H7 (cell line): ENCODE measurements around the gene COL4A2. TPM values are rescaled to one million over a fixed set of nuclear protein-coding genes. Genes with fewer than 3 reads are reported as not detected.
A peak's percentile ranks its signal among the peaks of the same experiment; 100 is the strongest.

Experiments
- DNase-seq: peaks from one replicate; pipeline ENCODE4 v3.0.0; 2012
- H3K27me3 ChIP-seq: 2 replicates; pipeline ENCODE4 v1.6.0; 2011; ENCODE audit warnings: mild to moderate bottlenecking, low read length; ENCODE audit not compliant: control insufficient read depth, insufficient read depth
- H3K36me3 ChIP-seq: replicated peaks from 2 replicates; pipeline ENCODE4 v1.5.1; 2011; ENCODE audit warnings: low read length; ENCODE audit not compliant: control insufficient read depth, insufficient read depth
- H3K4me3 ChIP-seq: 2 replicates; pipeline ENCODE4 v1.5.1; 2011; ENCODE audit warnings: low read depth, mild to moderate bottlenecking, control low read depth, low read length, moderate library complexity; ENCODE audit not compliant: insufficient read depth
- total RNA-seq: library from RNA; depleted of rRNA; stranded (reverse); fragments of >200 nt; shearing (Covaris generic); gene quantifications from 2 replicates; pipeline ENCODE4 v1.2.3, GENCODE V29; 2014

Gene COL4A2
- total RNA-seq, 1 experiment from 2014 or later = 166 TPM

DNA sequence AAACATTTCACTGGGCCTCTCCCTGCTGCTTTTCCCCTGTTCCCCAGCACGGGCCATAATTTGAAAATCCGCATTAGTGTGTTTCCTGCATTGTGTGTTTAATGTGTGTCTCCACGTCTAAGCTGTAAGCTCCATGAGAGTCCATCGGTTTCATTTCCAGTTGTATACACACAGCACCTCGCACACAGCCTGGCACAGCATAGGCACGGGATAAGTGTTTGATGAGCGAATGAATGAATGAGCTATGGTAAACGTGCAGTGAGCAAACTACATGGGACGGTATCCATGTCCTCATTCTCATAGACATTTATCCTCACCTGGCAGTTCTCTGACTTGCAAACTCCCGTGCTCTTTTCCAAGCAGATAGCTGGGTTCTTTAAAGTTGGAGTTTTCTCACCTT, 148.4 kb downstream of the COL4A2 start:
- no peak overlapping the region for H3K4me3 ChIP-seq
- peaks cover 4% of the 10 kb centered on the region for H3K36me3 ChIP-seq
- H3K27me3 ChIP-seq = no peaks in the 10 kb centered on the region
- DNase-seq = no peak

DNA sequence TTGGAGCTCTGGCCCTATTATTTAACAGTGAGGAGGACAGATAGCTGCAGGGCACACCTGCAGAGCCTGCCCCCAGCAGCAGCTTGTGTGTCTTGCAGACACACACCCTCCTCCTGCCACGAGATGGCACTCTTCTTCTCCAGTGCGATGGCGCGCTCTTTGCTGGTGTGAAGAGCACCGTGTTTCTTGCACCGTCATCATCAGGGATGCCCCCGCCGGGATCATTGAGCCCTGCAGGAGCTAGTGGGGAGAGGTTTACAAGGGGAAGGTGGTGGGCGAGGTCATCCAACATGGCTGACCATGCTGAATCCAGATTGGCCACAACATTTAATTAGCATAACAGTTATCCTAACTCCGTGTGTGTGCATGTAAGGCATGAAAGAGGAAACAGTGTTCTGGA, 148.9 kb downstream of the COL4A2 start:
- no peak overlapping the region for H3K4me3 ChIP-seq

DNA sequence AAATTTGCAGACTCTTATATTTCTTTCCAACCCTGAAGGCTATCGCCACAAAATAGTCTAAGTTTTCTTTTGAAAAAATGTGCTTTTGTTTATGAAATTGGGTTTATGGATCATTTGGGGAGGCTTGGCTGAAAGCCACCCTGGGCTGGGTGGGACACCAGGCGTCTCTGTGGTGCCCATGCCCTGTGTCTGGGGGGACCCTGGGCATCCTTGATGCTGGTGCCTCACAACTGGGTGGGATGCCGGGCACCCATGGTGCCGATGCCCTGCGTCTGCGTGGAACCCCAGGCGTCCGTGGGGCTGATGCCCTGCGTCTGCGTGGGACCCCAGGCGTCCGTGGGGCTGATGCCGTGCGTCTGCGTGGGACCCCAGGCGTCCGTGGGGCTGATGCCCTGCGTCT, 149.5 kb downstream of the COL4A2 start:
- Histone ChIP-seq H3K4me3 (no peak overlapping the region), H3K27me3 (no peaks in the 10 kb centered on the region), H3K36me3 (peaks cover 3% of the 10 kb centered on the region)
- DNase-seq = no peak

More for the DNA sequence above, 148.9 kb downstream of the COL4A2 start:
- H3K27me3 ChIP-seq = no peaks in the 10 kb centered on the region
- DNase-seq = peak; percentile 96
- peaks cover 3% of the 10 kb centered on the region for H3K36me3 ChIP-seq

DNA sequence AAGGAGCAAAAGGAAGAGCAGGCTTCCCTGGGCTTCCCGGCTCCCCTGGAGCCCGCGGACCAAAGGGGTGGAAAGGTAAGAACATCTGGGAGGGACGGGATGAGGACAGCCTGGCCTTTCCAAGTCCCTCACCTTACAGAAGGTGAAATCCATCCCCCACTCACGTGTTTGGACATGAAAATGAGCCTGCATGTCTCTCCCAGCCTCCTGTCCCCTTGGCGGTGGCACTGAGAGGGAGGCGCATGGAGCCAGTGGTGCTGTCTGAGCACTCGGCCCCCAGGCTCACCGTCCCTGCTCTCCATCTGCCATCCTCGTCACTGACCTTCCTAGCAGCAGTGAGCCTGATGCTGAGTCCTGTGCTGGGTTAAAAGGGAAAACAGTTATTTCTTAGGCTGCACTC, 150.3 kb downstream of the COL4A2 start:
- H3K27me3 ChIP-seq = no peaks in the 10 kb centered on the region
- H3K36me3 ChIP-seq = peaks cover 5% of the 10 kb centered on the region
- DNase-seq = no peak
- H3K4me3 ChIP-seq = no peak overlapping the region

DNA sequence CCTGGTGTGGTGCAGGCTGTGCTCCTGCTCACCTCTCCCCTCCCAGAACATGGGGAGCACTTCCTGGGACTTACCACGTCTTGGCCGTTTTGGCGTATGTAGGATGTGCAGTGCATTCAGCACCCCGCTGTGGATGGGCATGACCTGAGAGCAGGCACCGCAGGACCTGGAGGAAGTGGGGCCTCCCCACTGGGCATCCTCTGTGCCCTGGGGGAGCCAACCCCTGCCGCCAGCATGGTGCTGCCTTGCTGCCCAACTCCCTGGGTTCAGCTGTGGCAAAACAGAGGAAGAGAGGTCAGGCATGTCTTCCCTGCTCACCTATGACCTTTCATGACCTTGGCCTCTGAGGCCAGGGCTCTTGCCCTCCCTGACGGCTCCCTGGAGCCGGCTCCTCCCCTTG, 150.9 kb downstream of the COL4A2 start:
- DNase-seq = no peak
- H3K4me3 ChIP-seq = no peak overlapping the region
- peaks cover 5% of the 10 kb centered on the region for H3K36me3 ChIP-seq
- H3K27me3 ChIP-seq = no peaks in the 10 kb centered on the region

DNA sequence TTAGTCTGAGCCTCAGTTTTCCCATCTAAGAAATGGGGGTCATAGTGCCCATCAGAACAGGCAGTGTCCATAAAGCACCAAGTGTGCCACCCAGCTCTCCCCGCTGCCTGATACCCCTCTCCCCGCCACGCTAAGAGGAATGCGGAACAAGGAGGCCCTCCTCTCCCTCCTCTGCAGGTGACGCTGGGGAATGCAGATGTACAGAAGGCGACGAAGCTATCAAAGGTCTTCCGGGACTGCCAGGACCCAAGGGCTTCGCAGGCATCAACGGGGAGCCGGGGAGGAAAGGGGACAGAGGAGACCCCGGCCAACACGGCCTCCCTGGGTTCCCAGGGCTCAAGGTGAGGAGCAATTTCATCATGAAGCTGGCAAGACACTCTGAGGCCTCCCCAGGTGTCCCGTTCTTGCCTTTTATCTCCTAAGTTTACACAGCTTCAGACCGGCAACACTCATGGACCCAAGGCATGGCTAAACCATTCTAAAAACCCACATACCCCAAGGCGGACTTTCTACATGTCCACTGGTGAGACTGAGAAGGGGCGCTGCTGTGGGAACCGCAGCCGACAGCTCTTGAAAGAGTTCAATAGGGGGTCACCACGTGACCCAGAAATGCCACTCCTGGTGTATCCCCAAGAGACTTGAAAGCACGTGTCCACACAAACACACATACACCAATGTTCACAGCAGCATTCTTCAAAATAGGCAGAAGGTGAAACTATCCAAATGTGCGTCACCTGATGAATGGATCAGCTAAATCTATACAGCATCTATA, 151.7 kb downstream of the COL4A2 start:
- Histone ChIP-seq H3K4me3 (no peak overlapping the region), H3K36me3 (peaks cover 5% of the 10 kb centered on the region), H3K27me3 (no peaks in the 10 kb centered on the region)
- no peak for DNase-seq

DNA sequence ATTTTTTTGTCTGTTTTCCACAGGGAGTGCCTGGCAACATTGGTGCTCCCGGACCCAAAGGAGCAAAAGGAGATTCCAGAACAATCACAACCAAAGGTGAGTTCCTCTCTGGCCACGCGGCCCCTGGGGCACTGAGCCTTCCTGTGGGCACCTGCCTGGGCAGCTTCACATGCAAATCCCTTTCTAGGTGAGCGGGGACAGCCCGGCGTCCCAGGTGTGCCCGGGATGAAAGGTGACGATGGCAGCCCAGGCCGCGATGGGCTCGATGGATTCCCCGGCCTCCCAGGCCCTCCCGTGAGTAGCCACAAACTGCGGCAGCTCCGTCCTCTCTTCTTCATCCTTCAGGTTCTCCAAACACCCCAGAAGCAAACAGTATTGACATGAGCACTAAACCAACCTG, 155.0 kb downstream of the COL4A2 start:
- no peak for DNase-seq
- H3K27me3 ChIP-seq = no peaks in the 10 kb centered on the region
- H3K4me3 ChIP-seq = no peak overlapping the region
- H3K36me3 ChIP-seq = peaks cover 9% of the 10 kb centered on the region

DNA sequence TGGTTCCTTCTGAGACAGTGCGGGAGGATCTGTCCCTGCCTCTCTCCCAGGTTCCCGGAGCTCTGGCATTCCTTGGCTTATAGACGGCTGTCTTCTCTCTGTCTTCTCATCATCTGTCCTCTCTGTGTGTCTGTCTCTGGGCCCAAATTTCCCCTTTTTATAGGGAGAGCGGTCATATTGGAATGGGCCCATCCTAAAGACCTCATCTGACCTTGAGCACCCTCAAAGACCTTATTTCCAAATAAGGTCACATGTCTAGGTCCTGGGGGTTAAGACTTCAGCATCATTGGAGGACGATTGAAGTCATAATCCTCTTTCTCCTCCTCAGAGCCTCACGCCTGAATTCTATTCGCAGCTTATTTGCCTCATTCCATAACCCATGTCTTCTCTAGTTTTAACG, 156.1 kb downstream of the COL4A2 start:
- Histone ChIP-seq H3K4me3 (no peak overlapping the region), H3K27me3 (no peaks in the 10 kb centered on the region), H3K36me3 (peaks cover 15% of the 10 kb centered on the region)
- no peak for DNase-seq

DNA sequence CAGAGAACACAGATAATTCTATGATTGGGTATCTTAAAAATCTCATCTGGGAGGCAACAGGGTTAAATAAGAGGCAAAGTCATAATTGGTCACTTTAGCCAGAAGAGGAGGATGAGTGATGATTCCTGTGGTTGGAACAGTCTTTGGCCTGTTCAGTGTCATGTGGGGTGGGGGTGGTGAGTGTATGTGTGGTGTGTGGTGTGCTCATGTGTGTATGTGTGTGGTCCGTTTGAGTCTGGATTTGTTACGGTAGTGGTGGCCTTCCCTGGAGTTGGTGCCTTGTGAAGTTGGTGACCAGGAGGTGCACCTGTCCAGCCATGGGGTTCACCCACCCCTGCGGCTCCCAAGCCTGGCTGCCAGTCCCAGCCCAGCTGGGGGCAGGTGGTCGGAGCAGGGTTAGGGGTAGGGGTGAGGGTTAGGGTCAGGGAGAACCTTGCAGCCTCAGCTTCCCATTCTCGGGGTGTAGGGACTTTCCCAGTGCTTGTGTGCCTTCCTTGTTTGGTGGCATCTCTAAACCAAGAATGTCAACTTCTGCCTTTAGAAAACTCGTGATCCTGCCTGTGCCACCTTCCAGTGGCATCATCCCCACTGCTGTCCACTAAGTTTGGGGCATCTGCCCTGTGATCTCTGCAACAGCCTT, 156.9 kb downstream of the COL4A2 start:
- no peak for DNase-seq
- Histone ChIP-seq H3K36me3 (peaks cover 15% of the 10 kb centered on the region), H3K4me3 (no peak overlapping the region)

DNA sequence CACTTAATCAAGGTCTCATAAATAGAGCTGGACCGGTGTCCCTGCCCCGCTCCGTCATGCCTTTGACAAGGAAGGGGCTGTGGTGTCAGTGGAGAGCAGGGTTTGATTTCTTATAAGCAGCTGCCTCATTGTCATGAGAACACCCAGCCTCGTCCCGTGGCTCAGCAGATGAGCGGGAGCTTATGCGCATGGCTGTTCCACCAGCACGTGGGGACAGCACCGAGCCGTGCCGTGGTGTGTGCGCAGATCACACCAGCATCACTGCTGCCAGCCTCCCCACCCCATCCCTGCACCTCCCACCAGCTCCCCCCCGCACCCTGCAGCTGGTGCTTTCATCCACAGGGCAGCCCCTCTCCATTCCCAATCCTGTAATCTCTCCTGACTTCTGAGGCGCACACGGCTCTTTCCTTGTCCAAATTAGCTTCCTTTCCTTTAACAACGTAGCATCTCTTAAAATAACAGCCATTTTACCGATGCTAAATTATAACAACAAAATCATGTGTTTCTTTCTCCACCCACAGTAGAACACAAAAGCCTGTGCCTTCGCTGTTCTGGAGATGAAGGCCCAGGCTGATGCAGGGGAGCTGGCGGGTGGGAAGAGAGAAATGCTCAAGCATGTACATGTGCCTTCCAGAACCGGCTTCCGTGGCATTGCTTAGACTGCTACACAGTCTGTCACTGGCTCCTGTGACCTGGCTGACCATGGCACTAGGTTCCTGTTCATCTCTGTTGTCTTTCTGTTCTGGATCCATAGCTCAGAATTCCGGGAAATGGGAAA, 157.7 kb downstream of the COL4A2 start:
- peaks cover 14% of the 10 kb centered on the region for H3K36me3 ChIP-seq
- no peak for DNase-seq
- no peaks in the 10 kb centered on the region for H3K27me3 ChIP-seq
- no peak overlapping the region for H3K4me3 ChIP-seq

More for the DNA sequence above, 156.9 kb downstream of the COL4A2 start:
- H3K27me3 ChIP-seq = no peaks in the 10 kb centered on the region

DNA sequence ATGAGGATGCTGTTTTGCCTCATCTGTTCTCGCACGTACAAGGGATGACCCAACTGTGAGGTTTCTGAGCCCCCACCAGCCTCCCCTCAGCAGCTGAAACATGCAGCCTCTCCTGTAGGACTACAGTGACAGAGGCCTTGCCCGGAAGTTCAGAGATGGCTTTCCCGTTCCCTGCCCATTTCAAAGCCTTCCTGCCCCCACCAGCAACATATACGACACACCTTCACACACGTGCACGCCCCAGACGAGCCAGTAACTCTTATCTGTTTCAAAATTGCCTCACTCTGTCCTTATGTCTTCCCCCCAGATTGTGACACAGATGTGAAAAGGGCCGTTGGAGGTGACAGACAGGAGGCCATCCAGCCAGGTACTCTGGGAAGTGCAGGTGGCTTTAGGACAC, 158.6 kb downstream of the COL4A2 start:
- Histone ChIP-seq H3K4me3 (no peak overlapping the region), H3K27me3 (no peaks in the 10 kb centered on the region), H3K36me3 (peaks cover 15% of the 10 kb centered on the region)
- DNase-seq = no peak

DNA sequence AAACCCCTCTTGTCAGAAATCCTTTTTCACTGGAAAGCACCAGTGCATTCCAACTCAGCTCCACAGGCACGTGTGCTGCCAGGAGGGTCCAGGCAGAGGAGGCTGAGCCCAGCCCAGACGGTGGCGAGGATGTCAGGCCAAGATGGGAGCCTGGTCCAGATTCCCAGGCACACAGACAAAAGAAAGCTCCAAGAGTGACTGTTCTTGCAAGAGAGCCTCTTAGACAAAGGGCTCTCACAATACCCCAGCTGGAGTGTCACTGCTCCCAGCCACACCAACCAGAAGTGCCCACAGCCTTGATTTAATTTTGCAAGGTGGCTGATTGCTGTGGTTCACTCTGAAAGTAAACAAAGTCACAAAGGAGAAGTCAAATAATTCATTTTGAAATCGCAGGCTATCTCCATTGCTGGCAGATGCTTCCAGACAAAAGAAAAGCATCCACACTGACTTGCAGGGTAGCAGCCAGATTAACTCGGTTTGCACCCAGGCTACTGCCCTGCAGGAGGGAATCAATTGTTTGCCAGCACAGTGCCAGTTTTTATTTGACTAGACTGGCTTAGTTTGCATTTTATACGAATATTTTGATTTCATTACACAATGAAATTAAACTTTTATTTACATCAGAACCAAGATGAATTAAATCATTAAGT, 159.3 kb downstream of the COL4A2 start:
- DNase-seq = peak; percentile 74
- Histone ChIP-seq H3K4me3 (no peak overlapping the region), H3K36me3 (peaks cover 15% of the 10 kb centered on the region), H3K27me3 (no peaks in the 10 kb centered on the region)

DNA sequence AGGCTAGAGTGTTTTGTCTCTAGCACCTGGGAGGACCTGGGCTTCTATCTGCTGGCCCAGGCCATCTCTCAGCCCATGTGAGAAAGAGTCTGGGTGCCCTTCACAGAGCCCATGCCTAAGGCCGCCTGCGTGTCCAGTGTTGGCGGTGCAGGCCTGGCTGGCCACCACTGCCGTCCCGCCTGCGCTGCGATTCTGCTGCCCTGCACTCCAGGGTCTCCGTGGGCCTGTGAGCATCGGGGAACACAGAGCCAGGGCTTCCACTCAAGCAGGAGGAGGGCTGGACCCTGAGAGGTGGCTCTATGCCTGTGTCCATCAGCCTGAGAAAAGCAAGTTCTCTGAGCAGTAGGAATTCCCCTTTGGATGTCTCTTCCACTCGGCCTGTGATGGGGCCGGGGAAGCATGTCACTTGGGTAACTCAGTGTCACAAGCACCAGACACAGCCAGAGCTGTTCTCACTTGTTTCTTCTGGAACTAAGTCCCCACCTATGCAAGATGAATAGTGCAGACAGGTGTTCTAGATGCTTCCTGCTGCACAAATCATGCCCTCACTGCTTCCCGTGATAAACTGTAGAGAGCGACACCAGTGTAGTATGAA, 160.5 kb downstream of the COL4A2 start:
- no peak overlapping the region for H3K4me3 ChIP-seq
- H3K27me3 ChIP-seq = no peaks in the 10 kb centered on the region
- no peak for DNase-seq
- peaks cover 14% of the 10 kb centered on the region for H3K36me3 ChIP-seq

DNA sequence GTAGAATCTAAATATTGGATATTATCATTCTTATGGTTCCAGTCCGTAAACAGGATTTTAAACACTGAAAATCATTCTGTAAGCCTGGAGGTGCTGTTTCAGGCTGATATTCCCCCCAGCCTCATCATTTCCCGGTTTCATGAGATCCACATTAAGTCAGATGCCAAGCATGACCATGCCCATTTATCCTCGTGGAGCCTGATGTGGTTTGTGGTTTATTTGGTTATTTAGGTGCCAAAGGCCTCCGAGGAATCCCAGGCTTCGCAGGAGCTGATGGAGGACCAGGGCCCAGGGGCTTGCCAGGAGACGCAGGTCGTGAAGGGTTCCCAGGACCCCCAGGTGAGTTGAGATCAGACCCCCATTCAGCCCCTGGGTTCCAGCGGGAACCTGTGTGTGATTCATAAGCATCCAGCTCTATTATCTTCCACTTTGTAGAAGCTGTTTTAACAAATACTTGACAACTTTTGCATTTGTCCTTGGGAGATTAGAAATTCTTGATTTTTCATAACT, 162.0 kb downstream of the COL4A2 start:
- Histone ChIP-seq H3K27me3 (no peaks in the 10 kb centered on the region), H3K4me3 (no peak overlapping the region), H3K36me3 (peaks cover 17% of the 10 kb centered on the region)
- no peak for DNase-seq
